PC-3 (cell line): ENCODE results near the gene RIN1.

Source experiments
- EZH2phosphoT487 ChIP-seq: fragments of 300-600 bp; sonication (generic); IDR thresholded peaks from 2 replicates; pipeline ENCODE4 v1.6.1; 2018; ENCODE audit warnings: mild to moderate bottlenecking, antibody characterized with exemption, low read length, borderline replicate concordance
- TF ChIP-seq, protein P1 (sequence below): fragments of 300-600 bp; sonication (generic); conservative IDR thresholded peaks from 2 replicates; pipeline ENCODE4 v1.5.1; 2017; ENCODE audit warnings: antibody characterized with exemption, low read depth, mild to moderate bottlenecking, low read length

GRCh38 chr11:66324664-66325063 is 11.6 kb downstream of the RIN1 start:
- TF ChIP-seq, protein P1, sequence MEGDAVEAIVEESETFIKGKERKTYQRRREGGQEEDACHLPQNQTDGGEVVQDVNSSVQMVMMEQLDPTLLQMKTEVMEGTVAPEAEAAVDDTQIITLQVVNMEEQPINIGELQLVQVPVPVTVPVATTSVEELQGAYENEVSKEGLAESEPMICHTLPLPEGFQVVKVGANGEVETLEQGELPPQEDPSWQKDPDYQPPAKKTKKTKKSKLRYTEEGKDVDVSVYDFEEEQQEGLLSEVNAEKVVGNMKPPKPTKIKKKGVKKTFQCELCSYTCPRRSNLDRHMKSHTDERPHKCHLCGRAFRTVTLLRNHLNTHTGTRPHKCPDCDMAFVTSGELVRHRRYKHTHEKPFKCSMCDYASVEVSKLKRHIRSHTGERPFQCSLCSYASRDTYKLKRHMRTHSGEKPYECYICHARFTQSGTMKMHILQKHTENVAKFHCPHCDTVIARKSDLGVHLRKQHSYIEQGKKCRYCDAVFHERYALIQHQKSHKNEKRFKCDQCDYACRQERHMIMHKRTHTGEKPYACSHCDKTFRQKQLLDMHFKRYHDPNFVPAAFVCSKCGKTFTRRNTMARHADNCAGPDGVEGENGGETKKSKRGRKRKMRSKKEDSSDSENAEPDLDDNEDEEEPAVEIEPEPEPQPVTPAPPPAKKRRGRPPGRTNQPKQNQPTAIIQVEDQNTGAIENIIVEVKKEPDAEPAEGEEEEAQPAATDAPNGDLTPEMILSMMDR = no peak
- no peak for TF ChIP-seq EZH2phosphoT487
